GM18508 (cell line): Measurements from ENCODE around the gene PSORS1C2.
"Not testable (repeated sequence)": the region's sequence is repeated elsewhere in the genome, so short reads cannot be mapped to it uniquely, and the experiment has no call there.

ENCODE experiments used
- ATAC-seq: cut with Tn5 transposase; IDR thresholded peaks from one replicate; pipeline ENCODE4 v1.9.1; 2021; ENCODE audit warnings: moderate number of reproducible peaks; ENCODE audit not compliant: insufficient read depth, unreplicated experiment

The PSORS1C2 gene

DNA sequence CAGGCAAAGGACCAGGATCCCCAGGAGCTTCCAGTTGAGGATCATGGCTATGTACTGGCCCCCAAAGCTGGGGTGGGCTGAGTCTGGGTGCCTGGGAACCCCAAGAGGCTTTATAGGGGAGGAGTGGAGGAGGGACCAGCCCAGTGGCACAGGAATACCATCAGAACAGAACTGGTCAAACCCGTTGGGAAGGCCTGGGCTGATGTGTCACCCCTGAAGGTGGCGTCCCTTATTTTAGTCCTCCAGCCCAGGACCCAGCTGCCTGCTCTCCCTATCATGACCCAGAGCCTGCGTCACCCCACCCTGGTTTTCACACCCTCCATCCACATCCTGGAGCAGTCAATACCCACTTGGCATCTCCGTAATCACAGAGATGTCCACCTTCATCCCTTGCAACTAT, at the start of gene PSORS1C2:
TSS of gene PSORS1C2 (minus strand) at position 85 of the 400 bp plus-strand sequence. CDS start at position 45, 40 bp downstream.
- no peak for ATAC-seq

DNA sequence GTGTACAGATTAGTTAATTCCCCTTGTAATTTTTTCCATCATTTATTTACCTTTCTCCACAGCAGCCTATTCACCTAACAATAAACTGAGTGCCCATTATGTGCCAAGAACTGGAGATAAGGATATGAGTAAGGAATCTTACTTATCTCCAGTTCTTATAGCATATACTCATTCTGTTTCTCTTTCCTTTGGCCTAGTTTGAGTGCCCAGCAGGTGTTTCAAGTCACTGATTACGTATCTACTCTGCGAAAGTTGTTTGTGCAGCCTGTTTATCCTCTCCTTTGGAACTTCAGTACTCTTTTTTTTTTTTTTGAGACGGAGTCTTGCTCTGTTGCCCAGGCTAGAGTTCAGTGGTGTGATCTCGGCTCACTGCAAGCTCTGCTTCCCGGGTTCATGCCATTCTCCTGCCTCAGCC, 48.9 kb upstream of the PSORS1C2 start:
- no peak for ATAC-seq

DNA sequence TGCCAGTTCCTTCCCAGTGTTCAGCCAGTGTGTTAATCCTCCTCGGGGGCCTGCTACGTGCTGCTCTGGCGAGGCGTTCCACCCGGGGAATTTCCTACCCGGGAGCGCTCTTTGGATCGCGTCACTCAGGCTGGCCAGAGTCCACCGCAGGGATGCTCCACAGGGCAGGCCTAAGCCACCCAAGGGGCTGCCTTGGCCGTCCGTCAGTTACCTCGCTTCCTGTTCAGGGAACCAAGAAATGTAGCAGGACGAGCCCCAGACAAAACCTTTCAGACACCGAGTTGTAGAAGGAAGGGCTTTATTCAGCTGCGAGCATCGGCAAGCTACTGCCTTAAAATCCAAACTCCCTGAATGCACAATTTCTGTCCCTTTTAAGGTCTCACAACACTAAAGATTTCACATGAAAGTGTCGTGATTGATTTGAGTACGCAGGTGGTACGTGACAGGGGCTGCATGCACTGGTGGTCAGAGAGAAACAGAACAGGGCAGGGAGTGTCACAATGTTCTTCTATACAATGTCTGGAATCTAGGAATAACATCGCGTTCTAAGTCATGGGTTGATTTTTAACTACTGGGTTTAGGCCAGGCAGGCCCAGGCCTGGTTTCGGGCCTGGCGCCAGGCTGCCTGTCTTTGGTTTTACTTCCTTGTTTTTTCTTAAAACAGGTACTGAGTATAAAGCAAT, 47.3 kb upstream of the PSORS1C2 start:
- no peak for ATAC-seq

DNA sequence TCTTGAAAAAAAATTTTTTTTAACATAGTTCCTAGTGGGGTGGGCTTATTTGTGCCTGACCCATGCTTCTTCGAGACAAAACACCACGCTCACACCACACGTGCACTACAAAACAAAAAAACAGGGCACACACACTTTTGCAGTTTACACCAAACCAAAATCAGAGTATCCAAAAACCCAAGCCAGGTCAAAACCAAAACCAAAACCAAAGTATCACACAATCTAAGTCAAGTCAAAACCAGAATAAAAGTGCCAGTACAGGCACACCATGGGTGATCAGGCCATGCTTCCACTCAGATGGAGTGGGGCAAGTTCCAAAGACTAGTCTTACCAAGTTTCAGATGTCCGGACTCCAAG, 46.8 kb upstream of the PSORS1C2 start:
- ATAC-seq, result not testable (repeated sequence)

DNA sequence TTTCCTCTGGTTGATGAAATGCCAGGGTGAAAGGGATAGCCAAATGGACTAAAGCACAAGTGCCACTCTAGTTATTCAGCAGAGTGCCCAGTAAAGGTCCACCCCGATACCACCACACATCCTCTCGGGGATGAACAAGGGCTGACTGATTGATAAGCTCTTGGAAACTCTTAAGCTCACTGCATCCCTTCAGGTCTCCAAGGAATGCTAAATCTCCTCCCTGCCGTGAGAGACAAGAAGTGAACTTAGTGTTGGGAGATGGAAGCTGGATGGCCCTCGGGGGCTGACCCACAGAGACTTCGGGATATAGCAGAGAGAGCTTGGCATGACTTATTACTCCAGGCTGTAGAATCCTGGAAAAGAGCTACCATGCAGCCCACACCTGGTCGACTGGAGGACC, 45.0 kb upstream of the PSORS1C2 start:
- ATAC-seq, result not testable (repeated sequence)

- ATAC-seq, result not testable (repeated sequence)
These were observed 44.4 kb upstream of the PSORS1C2 start for GRCh38 chr6:31183287-31183686.

DNA sequence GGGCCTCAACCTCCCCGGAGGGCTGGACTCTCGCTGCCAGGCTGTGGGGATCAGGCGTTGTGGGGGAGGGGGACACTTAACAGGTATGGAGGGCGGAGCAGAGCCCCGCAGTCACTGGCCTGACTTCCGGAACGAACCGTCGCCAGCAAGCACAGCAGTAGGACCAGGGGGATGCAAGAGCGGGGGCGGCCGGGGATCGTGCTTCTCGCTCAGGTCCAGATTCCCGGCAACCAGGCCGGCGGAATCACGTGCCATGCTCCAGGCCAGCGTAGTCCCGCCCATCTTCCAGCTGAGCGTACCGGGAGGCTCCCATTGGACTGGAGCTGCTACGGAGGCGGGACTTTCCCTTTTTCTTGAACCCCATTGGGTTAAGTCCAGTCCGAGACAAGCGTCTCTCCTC, 41.6 kb upstream of the PSORS1C2 start:
- no peak for ATAC-seq

GRCh38 chr6:31179896-31180295, 41.0 kb upstream of the PSORS1C2 start:
- no peak for ATAC-seq

GRCh38 chr6:31179042-31179386, 40.1 kb upstream of the PSORS1C2 start:
- no peak for ATAC-seq

- ATAC-seq, result no peak
These were observed 39.5 kb upstream of the PSORS1C2 start for GRCh38 chr6:31178143-31179041.

- no peak for ATAC-seq
These were observed 37.1 kb upstream of the PSORS1C2 start for GRCh38 chr6:31175971-31176370.

GRCh38 chr6:31174378-31174777, 35.5 kb upstream of the PSORS1C2 start:
- ATAC-seq, result no peak

DNA sequence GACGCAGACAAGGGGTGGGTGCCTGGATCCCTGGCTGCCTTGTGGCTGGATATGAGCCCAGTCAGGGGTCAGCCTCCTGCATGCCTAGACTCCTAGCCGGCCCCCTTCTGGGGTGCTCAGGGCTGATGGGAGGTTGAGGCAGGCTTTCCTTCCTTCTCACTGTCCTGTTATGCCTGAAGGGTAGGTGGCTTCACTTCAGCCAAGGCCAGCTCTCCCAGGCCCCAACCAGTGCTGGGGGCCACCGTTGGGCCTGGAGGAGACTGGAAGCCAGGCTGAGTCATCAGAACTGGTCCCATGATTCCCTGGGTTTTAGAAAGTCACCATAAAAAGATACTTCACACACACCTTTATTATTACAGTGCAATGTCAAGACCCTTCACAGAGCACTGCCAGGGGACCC, 34.5 kb upstream of the PSORS1C2 start:
- ATAC-seq, result no peak

GRCh38 chr6:31172973-31173384, 34.1 kb upstream of the PSORS1C2 start:
- no peak for ATAC-seq

DNA sequence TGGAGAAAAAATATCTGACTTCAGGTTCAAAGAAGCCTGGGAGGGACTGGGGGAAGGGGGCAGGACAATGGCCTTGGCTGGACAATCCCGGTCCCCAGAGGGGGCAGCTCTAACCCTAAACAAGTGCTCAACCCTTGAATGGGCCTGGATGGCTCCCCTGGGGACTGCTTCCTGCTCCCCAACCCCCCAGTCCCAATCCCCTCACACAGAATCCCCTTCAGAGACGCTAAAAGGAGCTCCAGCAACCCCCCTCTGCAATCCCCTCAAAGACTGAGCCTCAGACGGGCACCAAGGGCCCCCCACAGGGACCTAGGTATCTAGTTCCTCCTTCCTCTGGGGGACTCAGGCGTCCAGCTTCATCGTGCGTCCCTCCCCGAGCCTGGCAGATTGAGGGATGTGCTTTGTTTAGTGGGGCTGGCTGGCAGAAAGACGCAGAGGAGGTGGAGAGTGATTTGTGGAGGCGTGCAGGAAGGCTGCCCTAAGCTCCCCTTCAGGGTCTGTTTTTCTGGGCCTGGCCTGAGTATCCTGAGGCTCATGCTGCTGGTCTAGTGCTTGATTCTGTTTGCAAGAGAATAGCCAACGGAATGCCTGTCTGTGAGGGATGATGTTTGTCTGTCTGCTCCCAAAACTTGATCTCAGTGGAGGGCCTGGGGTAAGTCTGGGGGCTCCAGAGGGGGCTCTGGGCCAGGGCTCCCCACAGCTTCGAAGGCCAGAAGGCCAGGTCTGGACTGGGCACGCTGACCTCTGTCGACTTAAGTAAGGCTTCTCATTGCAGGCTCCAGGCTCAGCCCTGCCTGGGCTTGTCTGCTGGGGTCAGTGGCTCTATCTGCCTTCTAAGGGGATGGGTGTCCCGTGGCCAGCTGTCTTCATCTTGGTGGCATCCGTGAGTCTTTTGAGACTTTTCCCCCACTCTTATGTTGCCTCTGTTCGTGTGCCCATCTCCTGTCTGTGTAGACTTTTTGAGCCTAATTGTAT, 33.4 kb upstream of the PSORS1C2 start:
- no peak for ATAC-seq

DNA sequence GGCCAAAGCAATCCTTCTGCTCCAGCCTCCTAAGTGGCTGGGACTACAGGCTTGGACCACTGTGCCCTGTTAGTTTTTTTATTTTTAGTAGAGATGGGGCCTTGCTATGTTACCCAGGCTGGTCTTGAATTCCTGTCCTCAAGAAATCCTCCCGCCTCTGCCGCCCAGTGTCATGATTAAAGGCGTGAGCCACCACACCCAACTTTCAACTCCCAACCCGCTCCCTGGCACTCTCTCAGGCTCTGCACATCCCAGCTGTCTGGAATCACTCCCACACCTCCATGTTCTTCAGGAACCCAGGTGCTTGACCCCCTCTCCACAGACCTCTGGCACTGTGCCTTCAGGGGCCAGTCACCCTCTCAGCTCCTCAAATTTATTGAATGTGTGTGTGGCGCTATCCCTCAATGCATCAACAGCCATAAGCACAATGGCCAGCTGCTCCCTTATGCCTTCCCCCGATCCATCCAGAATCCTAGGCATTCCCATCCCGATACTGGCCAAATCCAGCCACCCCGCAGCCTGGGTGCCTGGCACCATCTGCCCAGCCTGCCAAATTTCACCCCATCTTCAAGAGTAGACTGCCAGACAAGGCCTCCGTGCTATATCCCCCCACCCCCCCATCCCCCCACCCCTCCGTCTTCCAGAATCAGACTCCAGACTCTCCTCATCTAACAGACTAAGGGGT, 32.3 kb upstream of the PSORS1C2 start:
- ATAC-seq, result no peak

- ATAC-seq, result no peak
These were observed 31.7 kb upstream of the PSORS1C2 start, which contains the start of gene POU5F1 for GRCh38 chr6:31170600-31170881. POU5F1 (minus strand) TSS chr6:31170682; CDS start chr6:31170620, 62 bp downstream.

DNA sequence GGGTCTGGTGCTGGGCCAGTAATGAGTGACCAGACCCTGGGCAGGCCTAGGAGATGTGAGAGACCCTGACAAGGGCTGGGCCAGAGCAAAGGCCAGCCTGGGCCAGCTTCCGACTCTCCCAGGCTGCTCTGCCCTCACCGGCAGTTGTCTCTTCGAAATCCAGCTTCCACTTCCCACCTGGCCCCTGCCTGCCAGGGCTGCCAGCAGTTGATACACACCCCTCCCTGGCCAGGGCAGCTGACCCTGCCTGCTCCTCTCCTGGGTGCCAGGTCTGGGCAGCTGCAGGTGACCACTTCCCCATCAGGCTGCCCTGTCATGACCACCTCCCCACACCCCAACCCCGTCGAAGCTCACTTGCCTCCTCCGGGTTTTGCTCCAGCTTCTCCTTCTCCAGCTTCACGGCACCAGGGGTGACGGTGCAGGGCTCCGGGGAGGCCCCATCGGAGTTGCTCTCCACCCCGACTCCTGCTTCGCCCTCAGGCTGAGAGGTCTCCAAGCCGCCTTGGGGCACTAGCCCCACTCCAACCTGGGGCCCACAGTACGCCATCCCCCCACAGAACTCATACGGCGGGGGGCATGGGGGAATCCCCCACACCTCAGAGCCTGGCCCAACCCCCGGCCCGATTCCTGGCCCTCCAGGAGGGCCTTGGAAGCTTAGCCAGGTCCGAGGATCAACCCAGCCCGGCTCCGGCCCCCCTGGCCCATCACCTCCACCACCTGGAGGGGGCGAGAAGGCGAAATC, 31.2 kb upstream of the PSORS1C2 start:
- ATAC-seq, result not testable (repeated sequence)

GRCh38 chr6:31169123-31169857, 30.4 kb upstream of the PSORS1C2 start:
- no peak for ATAC-seq
